Measurements from ENCODE around the gene RPS27L.

The RPS27L gene

DNA sequence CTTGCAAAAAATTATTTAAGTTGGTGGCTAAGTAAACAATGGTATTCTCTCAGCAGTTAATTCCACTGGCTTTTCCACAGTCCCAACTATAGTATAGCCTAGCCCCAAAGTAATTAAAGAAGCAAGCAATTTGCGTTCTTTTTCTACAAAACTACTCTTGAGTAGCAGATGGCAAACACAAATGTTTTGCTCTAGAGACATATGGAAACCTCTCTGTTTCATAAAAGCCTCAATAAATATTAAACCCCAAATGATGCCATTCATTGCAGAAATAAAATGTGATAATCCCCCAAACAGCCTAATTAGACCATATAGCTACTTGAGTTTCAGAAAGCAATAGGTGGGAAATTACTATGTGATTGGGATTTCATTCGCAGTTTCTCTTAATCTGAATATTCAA, 23.5 kb upstream of the RPS27L start:
- no peak for DNase-seq
- no peaks in the 10 kb centered on the region for H3K9me3 ChIP-seq (replicated peaks; ENCODE audit: insufficient read depth, low read length)
- TF ChIP-seq, protein P1, sequence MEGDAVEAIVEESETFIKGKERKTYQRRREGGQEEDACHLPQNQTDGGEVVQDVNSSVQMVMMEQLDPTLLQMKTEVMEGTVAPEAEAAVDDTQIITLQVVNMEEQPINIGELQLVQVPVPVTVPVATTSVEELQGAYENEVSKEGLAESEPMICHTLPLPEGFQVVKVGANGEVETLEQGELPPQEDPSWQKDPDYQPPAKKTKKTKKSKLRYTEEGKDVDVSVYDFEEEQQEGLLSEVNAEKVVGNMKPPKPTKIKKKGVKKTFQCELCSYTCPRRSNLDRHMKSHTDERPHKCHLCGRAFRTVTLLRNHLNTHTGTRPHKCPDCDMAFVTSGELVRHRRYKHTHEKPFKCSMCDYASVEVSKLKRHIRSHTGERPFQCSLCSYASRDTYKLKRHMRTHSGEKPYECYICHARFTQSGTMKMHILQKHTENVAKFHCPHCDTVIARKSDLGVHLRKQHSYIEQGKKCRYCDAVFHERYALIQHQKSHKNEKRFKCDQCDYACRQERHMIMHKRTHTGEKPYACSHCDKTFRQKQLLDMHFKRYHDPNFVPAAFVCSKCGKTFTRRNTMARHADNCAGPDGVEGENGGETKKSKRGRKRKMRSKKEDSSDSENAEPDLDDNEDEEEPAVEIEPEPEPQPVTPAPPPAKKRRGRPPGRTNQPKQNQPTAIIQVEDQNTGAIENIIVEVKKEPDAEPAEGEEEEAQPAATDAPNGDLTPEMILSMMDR (IDR thresholded peaks at IDR 0.05; ENCODE audit: low read length): no peak
- TF ChIP-seq EZH2 (optimal IDR thresholded peaks at IDR 0.05; ENCODE audit: low read depth, low read length): no peak
- no peak for TF ChIP-seq EZH2phosphoT487 (IDR thresholded peaks at IDR 0.05; ENCODE audit: low read length)
- no peaks in the 10 kb centered on the region for H3F3A ChIP-seq (ENCODE audit: insufficient read depth, low read length)
- H2AFZ ChIP-seq (ENCODE audit: low read length): no peak overlapping the region
- no peaks in the 10 kb centered on the region for H3K27me3 ChIP-seq (replicated peaks; ENCODE audit: insufficient read depth, low read length)
- no peak overlapping the region for H3K9ac ChIP-seq (ENCODE audit: low read length)
- H3K9me2 ChIP-seq (replicated peaks; ENCODE audit: insufficient read depth, low read length): no peaks in the 10 kb centered on the region
- H3K4me1 ChIP-seq (ENCODE audit: low read length): 0 out of 2 replicates have a peak, but pooled peaks cover 7% of the 10 kb centered on the region
- no peak overlapping the region for H3K27ac ChIP-seq (ENCODE audit: low read length)
- H3K4me2 ChIP-seq (ENCODE audit: low read depth, low read length): no peak overlapping the region
- no peak overlapping the region for H3K4me3 ChIP-seq (ENCODE audit: low read length)
- no peaks in the 10 kb centered on the region for H3K36me3 ChIP-seq (replicated peaks; ENCODE audit: insufficient read depth, low read length)
- no peaks in the 10 kb centered on the region for H4K20me1 ChIP-seq (ENCODE audit: insufficient read depth, low read length)
- no peaks in the 10 kb centered on the region for H3K79me2 ChIP-seq (ENCODE audit: low read length)

DNA sequence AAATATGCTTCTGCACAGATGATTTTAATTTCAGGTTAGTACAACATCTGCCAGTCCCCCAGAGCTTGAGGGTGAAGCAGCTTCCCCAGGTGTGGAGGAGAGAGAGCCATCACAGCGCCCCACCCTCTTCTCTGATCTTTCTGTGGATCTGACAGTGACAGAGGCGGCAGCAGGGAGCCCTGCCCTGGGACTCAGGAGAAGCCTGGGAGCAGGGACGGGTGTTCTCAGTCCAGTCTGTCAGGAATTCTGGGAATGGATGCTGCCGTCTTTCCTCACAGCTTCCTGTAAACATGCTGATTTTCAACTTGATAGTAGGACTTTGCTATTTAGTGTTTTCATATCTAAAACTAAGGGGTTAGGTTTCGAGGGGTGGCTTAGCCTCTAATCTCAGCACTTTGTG, 20.8 kb upstream of the RPS27L start:
- no peak for DNase-seq
- no peak overlapping the region for H3K9ac ChIP-seq (ENCODE audit: low read length)

DNA sequence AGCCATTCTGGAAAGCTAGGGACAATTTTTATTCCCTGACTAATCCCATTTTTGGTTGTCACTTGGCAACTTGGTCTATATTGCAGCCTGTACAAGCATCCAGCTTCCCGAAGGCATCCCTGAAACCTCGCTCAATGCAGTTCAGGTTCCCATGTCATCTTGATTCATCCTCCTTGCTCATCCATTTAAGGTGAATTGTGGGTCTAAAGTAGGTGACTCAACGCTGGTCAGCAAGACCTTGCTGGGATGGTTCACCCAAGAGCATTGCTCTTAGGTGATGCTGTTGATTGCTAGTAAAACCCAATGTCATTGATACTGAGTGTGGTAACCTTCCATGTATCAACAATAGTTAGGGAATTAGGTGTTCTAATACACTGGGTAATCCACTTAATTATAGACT, 19.0 kb upstream of the RPS27L start:
- H3K9ac ChIP-seq (ENCODE audit: low read length): no peak overlapping the region
- H2AFZ ChIP-seq (ENCODE audit: low read length): no peak overlapping the region
- H3K4me3 ChIP-seq (ENCODE audit: low read length): no peak overlapping the region
- DNase-seq: no peak
- no peaks in the 10 kb centered on the region for H3F3A ChIP-seq (ENCODE audit: insufficient read depth, low read length)
- no peak overlapping the region for H3K4me2 ChIP-seq (ENCODE audit: low read depth, low read length)
- no peaks in the 10 kb centered on the region for H3K9me2 ChIP-seq (replicated peaks; ENCODE audit: insufficient read depth, low read length)
- TF ChIP-seq EZH2 (optimal IDR thresholded peaks at IDR 0.05; ENCODE audit: low read depth, low read length): no peak
- TF ChIP-seq, protein P1 (IDR thresholded peaks at IDR 0.05; ENCODE audit: low read length): no peak
- no peak for TF ChIP-seq EZH2phosphoT487 (IDR thresholded peaks at IDR 0.05; ENCODE audit: low read length)
- no peaks in the 10 kb centered on the region for H3K9me3 ChIP-seq (replicated peaks; ENCODE audit: insufficient read depth, low read length)
- H3K79me2 ChIP-seq (ENCODE audit: low read length): no peaks in the 10 kb centered on the region
- no peaks in the 10 kb centered on the region for H3K27me3 ChIP-seq (replicated peaks; ENCODE audit: insufficient read depth, low read length)
- no peaks in the 10 kb centered on the region for H3K36me3 ChIP-seq (replicated peaks; ENCODE audit: insufficient read depth, low read length)
- H3K27ac ChIP-seq (ENCODE audit: low read length): no peak overlapping the region
- 0 out of 2 replicates have a peak, but pooled peaks cover 7% of the 10 kb centered on the region for H3K4me1 ChIP-seq (ENCODE audit: low read length)
- H4K20me1 ChIP-seq (ENCODE audit: insufficient read depth, low read length): no peaks in the 10 kb centered on the region

More for the DNA sequence above, 20.8 kb upstream of the RPS27L start:
- H3K27ac ChIP-seq (ENCODE audit: low read length): no peak overlapping the region
- H3K4me3 ChIP-seq (ENCODE audit: low read length): no peak overlapping the region
- no peaks in the 10 kb centered on the region for H3K27me3 ChIP-seq (replicated peaks; ENCODE audit: insufficient read depth, low read length)
- no peaks in the 10 kb centered on the region for H3K36me3 ChIP-seq (replicated peaks; ENCODE audit: insufficient read depth, low read length)
- H3K4me1 ChIP-seq (ENCODE audit: low read length): 0 out of 2 replicates have a peak, but pooled peaks cover 7% of the 10 kb centered on the region
- H3F3A ChIP-seq (ENCODE audit: insufficient read depth, low read length): no peaks in the 10 kb centered on the region
- H3K79me2 ChIP-seq (ENCODE audit: low read length): no peaks in the 10 kb centered on the region
- H3K4me2 ChIP-seq (ENCODE audit: low read depth, low read length): no peak overlapping the region
- no peaks in the 10 kb centered on the region for H4K20me1 ChIP-seq (ENCODE audit: insufficient read depth, low read length)
- no peaks in the 10 kb centered on the region for H3K9me2 ChIP-seq (replicated peaks; ENCODE audit: insufficient read depth, low read length)
- H3K9me3 ChIP-seq (replicated peaks; ENCODE audit: insufficient read depth, low read length): no peaks in the 10 kb centered on the region
- H2AFZ ChIP-seq (ENCODE audit: low read length): no peak overlapping the region
- TF ChIP-seq EZH2phosphoT487 (IDR thresholded peaks at IDR 0.05; ENCODE audit: low read length): no peak
- TF ChIP-seq, protein P1 (IDR thresholded peaks at IDR 0.05; ENCODE audit: low read length): no peak
- no peak for TF ChIP-seq EZH2 (optimal IDR thresholded peaks at IDR 0.05; ENCODE audit: low read depth, low read length)

Data from MM.1S (cell line).